B cell (primary cell): ENCODE measurements around the gene PIK3R2. TPM values are rescaled to one million over a fixed set of nuclear protein-coding genes. Genes with fewer than 3 reads are reported as not detected.
A peak's percentile ranks its signal among the peaks of the same experiment; 100 is the strongest.

ENCODE experiments used
- ATAC-seq: fragments of 200-7000 bp; cut with Tn5 transposase; one replicate; pipeline ENCODE4 v1.10.0; 2021; ENCODE audit warnings: low read depth, mild to moderate bottlenecking, moderate number of reproducible peaks, moderate library complexity
- CTCF ChIA-PET: fragments of 350-600 bp; sonication (Branson Sonifier 250); formaldehyde crosslinking; loops from one replicate; lab custom pipeline; 2021; ENCODE audit warnings: antibody characterized with exemption, inconsistent platforms; lab: Charles Lee
- POLR2A ChIA-PET: fragments of 350-600 bp; sonication (Branson Sonifier 250); formaldehyde crosslinking; loops from one replicate; lab custom pipeline; 2021; ENCODE audit warnings: antibody characterized with exemption; lab: Charles Lee
- DNase-seq: peaks from one replicate; pipeline ENCODE4 v3.0.0; 2013
- H2AFZ ChIP-seq: 2 replicates; pipeline ENCODE4 v1.6.1; 2012; ENCODE audit warnings: mild to moderate bottlenecking, low read depth, low read length; ENCODE audit not compliant: insufficient read depth, poor library complexity, severe bottlenecking
- H3K27ac ChIP-seq, 2 donors: 1 replicate in 1 of 2; 2 replicates in 1 of 2; pipeline ENCODE4 v1.5.1; 2012 to 2013; ENCODE audit warnings: low read length in 2 of 2, mild to moderate bottlenecking in 2 of 2, moderate library complexity in 1 of 2
- H3K27me3 ChIP-seq, 4 experiments: fragments of 200-600 bp in 1 of 4; sonication (generic) in 1 of 4; replicated peaks in 1 of 4; 1 replicate in 2 of 4; 2 replicates in 2 of 4; pipeline versions ENCODE4 v1.6.1 to v1.7.0; 2013 to 2016; ENCODE audit warnings: low read length in 3 of 4, mild to moderate bottlenecking in 2 of 4, mixed read lengths in 1 of 4, moderate library complexity in 1 of 4; ENCODE audit not compliant: insufficient read depth in 4 of 4, control insufficient read depth in 3 of 4; ENCODE audit errors: control extremely low read depth in 1 of 4
- H3K36me3 ChIP-seq, 2 experiments: replicated peaks in 1 of 2; 1 replicate in 1 of 2; 2 replicates in 1 of 2; pipeline versions ENCODE4 v1.6.1 to v1.7.1; 2013; ENCODE audit warnings: low read length in 1 of 2; ENCODE audit not compliant: insufficient read depth in 2 of 2, control insufficient read depth in 1 of 2; ENCODE audit errors: control extremely low read depth in 1 of 2, extremely low read depth in 1 of 2
- H3K4me1 ChIP-seq, 2 donors: fragments of 200-600 bp in 1 of 2; sonication (generic) in 1 of 2; 1 replicate in 1 of 2; 2 replicates in 1 of 2; pipeline versions ENCODE4 v1.5.1 to v1.6.1; 2013 to 2017; ENCODE audit warnings: low read length in 2 of 2; ENCODE audit not compliant: control insufficient read depth in 2 of 2, insufficient read depth in 2 of 2
- H3K4me2 ChIP-seq: replicated peaks from 2 replicates; pipeline ENCODE3; 2012; ENCODE audit warnings: mild to moderate bottlenecking, low read depth, low read length; ENCODE audit not compliant: poor library complexity, severe bottlenecking
- H3K4me3 ChIP-seq, 5 experiments: fragments of 200-600 bp in 1 of 5; sonication (generic) in 1 of 5; 1 replicate in 3 of 5; 2 replicates in 2 of 5; pipeline versions ENCODE4 v1.5.1 to v1.7.0; 2011 to 2016; ENCODE audit warnings: low read length in 4 of 5, mild to moderate bottlenecking in 4 of 5, low read depth in 2 of 5, control low read depth in 1 of 5, moderate library complexity in 1 of 5; ENCODE audit not compliant: insufficient read depth in 1 of 5; ENCODE audit errors: control extremely low read depth in 1 of 5, extremely low read depth in 1 of 5
- H3K79me2 ChIP-seq: fragments of 200-600 bp; sonication (generic); one replicate; pipeline ENCODE4 v1.6.0; 2016; ENCODE audit warnings: low read length; ENCODE audit not compliant: control insufficient read depth, insufficient read depth
- H3K9ac ChIP-seq: fragments of 200-600 bp; sonication (generic); 2 replicates; pipeline ENCODE4 v1.6.1; 2017; ENCODE audit warnings: mild to moderate bottlenecking, low read length, moderate library complexity
- H3K9me3 ChIP-seq, 3 donors: one replicate each; pipeline versions ENCODE4 v1.6.1 to v1.7.1; 2013; ENCODE audit warnings: low read length in 2 of 3; ENCODE audit not compliant: control insufficient read depth in 2 of 3, insufficient read depth in 1 of 3; ENCODE audit errors: control extremely low read depth in 1 of 3
- H4K20me1 ChIP-seq: 2 replicates; pipeline ENCODE4 v1.6.0; 2012; ENCODE audit warnings: mild to moderate bottlenecking, low read length; ENCODE audit not compliant: insufficient read depth, control insufficient read depth, poor library complexity, severe bottlenecking
- H3K27ac Mint-ChIP-seq: one replicate; pipeline ENCODE4 v1.8.0; 2021; ENCODE audit warnings: mixed read lengths
- H3K27me3 Mint-ChIP-seq: one replicate; pipeline ENCODE4 v1.8.0; 2021; ENCODE audit warnings: mixed read lengths
- H3K4me1 Mint-ChIP-seq: one replicate; pipeline ENCODE4 v1.8.0; 2021; ENCODE audit warnings: mixed read lengths
- H3K4me3 Mint-ChIP-seq: one replicate; pipeline ENCODE4 v1.8.0; 2021; ENCODE audit warnings: mixed read lengths
- H3K9me3 Mint-ChIP-seq: one replicate; pipeline ENCODE4 v1.8.0; 2022; ENCODE audit warnings: mixed read lengths; ENCODE audit not compliant: insufficient read depth
- EZH2 ChIP-seq: IDR thresholded peaks from 2 replicates; pipeline ENCODE4 v1.6.1; 2012; ENCODE audit warnings: borderline replicate concordance, low read depth, mild to moderate bottlenecking, moderate library complexity, low read length; ENCODE audit not compliant: insufficient read depth, poor library complexity, severe bottlenecking
- WGBS: methylation state at CpG from one replicate; pipeline ENCODE4 v1.1.5; 2013; ENCODE audit warnings: missing lambda C conversion rate; ENCODE audit not compliant: insufficient coverage; 5-methylcytosine and 5-hydroxymethylcytosine counted together
- intact Hi-C: fragments of 100-400 bp; cut with micrococcal nuclease; formaldehyde crosslinking; loops from one replicate; pipeline ENCODE4 v1.10.0; 2022
- polyA plus RNA-seq: library from polyadenylated mRNA; depleted of rRNA; stranded (reverse); fragments of >200 nt; gene quantifications from 2 replicates; pipeline ENCODE4 v1.2.3, GENCODE V29; 2012
- total RNA-seq, 2 donors: library from RNA; stranded (reverse); fragments of 120-200 nt in 1 of 2; gene quantifications; 1 replicate in 1 of 2; 2 replicates in 1 of 2; pipeline versions ENCODE4 v1.2.3 to v1.2.4, GENCODE V29; 2013 to 2022
- TF ChIP-seq, protein P1 (sequence below): fragments of 200-600 bp; IDR thresholded peaks from one replicate; pipeline ENCODE4 v1.8.0; 2022; ENCODE audit warnings: antibody characterized with exemption, mild to moderate bottlenecking

Gene PIK3R2
- total and polyA plus RNA-seq, 2 donors (not counting 1 experiment from before 2014, with no cell fraction given) = 8.5 to 15.8 TPM

DNA sequence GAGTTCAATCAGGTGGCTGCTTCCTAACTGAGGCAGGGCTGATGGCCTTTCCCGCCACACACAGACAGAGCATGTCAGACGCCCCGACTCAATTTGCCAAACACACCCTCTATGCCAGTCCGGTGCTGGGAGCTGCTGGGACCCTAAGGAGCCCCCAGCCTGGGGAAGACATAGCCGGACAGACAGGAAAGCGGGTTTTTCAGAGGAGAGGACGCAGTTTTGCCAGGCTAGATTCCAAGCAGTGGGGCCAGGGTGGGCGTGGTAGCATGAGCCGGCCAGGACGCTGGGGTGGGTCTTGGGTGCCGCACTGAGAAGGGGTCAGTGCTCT lies 35.6 kb upstream of the PIK3R2 start:
- Histone ChIP-seq H4K20me1 (peaks cover 68% of the 10 kb centered on the region), H3K9ac (peak overlapping the region; percentile 42), H3K9me3 (no peaks in the 10 kb centered on the region), H3K27me3 (no peaks in the 10 kb centered on the region), H3K4me2 (peak overlapping the region; percentile 90), H3K4me3 (peak overlapping the region in 3 of 5 experiments; percentile 33 to 35 (median 34)), H2AFZ (no peak overlapping the region), H3K36me3 (peaks cover 0 to 37% of the 10 kb centered on the region in 2 experiments), H3K79me2 (peaks cover 89% of the 10 kb centered on the region), H3K27ac (peak overlapping the region; percentile 40 to 76), H3K4me1 (peaks cover 32 to 40% of the 10 kb centered on the region in 2 donors)
- no peak for ATAC-seq
- Mint-ChIP-seq H3K27ac (peak overlapping the region; percentile 85), H3K9me3 (no peaks in the 10 kb centered on the region), H3K4me3 (peak overlapping the region; percentile 76), H3K4me1 (peaks cover 57% of the 10 kb centered on the region), H3K27me3 (no peaks in the 10 kb centered on the region)
- CTCF ChIA-PET = interaction anchor here (0.7 to 3.8 kb wide), 7 partner anchors 8 to 179 kb away, joined by 3 to 13 read pairs (median 4); partner anchors contain the start of genes MAST3 and PIK3R2
- no peak for DNase-seq
- POLR2A ChIA-PET = interaction anchor here (1.0 to 2.7 kb wide), 6 partner anchors 12 to 117 kb away, joined by 3 to 9 read pairs (median 6); partner anchors contain the start of gene PIK3R2
- TF ChIP-seq, protein P1, sequence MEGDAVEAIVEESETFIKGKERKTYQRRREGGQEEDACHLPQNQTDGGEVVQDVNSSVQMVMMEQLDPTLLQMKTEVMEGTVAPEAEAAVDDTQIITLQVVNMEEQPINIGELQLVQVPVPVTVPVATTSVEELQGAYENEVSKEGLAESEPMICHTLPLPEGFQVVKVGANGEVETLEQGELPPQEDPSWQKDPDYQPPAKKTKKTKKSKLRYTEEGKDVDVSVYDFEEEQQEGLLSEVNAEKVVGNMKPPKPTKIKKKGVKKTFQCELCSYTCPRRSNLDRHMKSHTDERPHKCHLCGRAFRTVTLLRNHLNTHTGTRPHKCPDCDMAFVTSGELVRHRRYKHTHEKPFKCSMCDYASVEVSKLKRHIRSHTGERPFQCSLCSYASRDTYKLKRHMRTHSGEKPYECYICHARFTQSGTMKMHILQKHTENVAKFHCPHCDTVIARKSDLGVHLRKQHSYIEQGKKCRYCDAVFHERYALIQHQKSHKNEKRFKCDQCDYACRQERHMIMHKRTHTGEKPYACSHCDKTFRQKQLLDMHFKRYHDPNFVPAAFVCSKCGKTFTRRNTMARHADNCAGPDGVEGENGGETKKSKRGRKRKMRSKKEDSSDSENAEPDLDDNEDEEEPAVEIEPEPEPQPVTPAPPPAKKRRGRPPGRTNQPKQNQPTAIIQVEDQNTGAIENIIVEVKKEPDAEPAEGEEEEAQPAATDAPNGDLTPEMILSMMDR = no peak
- TF ChIP-seq EZH2 = no peak
- intact Hi-C loops = loop anchor here (1.0 kb wide), 2 partner anchors 35 to 87 kb away; partner anchors contain the start of gene RAB3A
- WGBS = 47% methylated on average over 11 of the region's 11 CpGs

DNA sequence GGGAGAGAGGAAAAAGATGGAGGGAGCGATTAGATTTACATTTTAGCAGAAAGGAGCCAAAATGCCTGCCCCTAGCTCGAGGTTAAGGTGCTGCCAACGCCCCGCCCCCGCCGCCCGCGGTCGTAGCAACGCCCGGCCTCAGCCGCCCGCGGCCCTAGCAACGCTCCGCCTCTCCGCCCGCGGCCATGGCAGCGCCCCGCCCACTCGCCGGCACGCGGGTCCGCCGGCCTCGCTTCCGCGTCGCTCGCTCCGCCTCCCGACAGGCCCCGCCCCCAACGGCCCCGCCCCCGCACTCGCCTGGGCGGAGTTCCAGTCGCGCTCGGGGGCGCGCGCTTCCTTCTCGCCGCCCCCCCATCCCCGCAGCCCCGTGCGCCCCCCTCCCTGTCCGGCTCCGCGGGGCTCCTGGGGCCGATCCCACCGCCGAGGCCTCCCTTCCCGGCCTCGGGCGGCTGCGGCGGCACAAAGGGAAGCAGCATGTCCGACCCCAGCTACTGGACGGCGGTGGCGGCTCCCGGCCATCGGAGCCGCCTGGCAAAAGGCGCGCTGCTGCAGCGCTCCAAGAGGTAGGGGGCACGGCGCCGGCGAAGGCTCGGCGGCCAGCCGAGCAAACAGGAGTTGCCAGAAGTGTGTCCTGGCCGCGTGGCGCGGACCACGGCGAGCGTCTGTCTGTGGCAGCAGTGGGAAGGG lies 35.1 kb upstream of the PIK3R2 start:
- intact Hi-C loops = loop anchor here (1.0 kb wide), 2 partner anchors 34 to 86 kb away; partner anchors contain the start of gene RAB3A
- ChIA-PET POLR2A (interaction anchor here (1.0 to 2.7 kb wide), 8 partner anchors 8 to 117 kb away, joined by 3 to 10 read pairs (median 6); partner anchors contain the start of gene PIK3R2), CTCF (interaction anchor here (0.7 to 3.8 kb wide), 9 partner anchors 9 to 180 kb away, joined by 3 to 13 read pairs (median 4); partner anchors contain the start of genes MAST3 and PIK3R2)
- Mint-ChIP-seq H3K4me3 (peak overlapping the region; percentile 86), H3K9me3 (no peaks in the 10 kb centered on the region), H3K4me1 (peaks cover 52% of the 10 kb centered on the region), H3K27ac (peak overlapping the region; percentile 85), H3K27me3 (no peaks in the 10 kb centered on the region)
- peaks cover 30 to 36% of the 10 kb centered on the region in 2 donors for H3K4me1 ChIP-seq
- ATAC-seq (peak; percentile 94), DNase-seq (peak; percentile 96)
- H2AFZ ChIP-seq = peak overlapping the region; percentile 70
- no peaks in the 10 kb centered on the region for H3K9me3 ChIP-seq
- no peaks in the 10 kb centered on the region for H3K27me3 ChIP-seq
- under 1% methylated on average over 76 of the region's 86 CpGs for WGBS
- H3K36me3 ChIP-seq = peaks cover 2 to 39% of the 10 kb centered on the region in 2 experiments
- peak overlapping the region; percentile 90 for H3K4me2 ChIP-seq
- H3K4me3 ChIP-seq = peak overlapping the region in 4 of 5 experiments; percentile 64 to 71 (median 66)
- H3K9ac ChIP-seq = peak overlapping the region; percentile 66
- peaks cover 73% of the 10 kb centered on the region for H4K20me1 ChIP-seq
- TF ChIP-seq, protein P1 = no peak
- no peak for TF ChIP-seq EZH2
- peak overlapping the region; percentile 47 to 76 for H3K27ac ChIP-seq
- H3K79me2 ChIP-seq = peaks cover 89% of the 10 kb centered on the region
